Glutamatergic neuron (in vitro differentiated cells): ENCODE results near the gene CAMK1D. TPM values are rescaled to one million over a fixed set of nuclear protein-coding genes. Genes with fewer than 3 reads are reported as not detected.
"Not testable (repeated sequence)": the region's sequence is repeated elsewhere in the genome, so short reads cannot be mapped to it uniquely, and the experiment has no call there.

Source experiments
- DNase-seq: peaks from one replicate; pipeline ENCODE4 v3.0.0; 2022
- H3K27ac Mint-ChIP-seq: one replicate; pipeline ENCODE4 v1.8.0; 2020; ENCODE audit warnings: mild to moderate bottlenecking, mixed read lengths, inconsistent platforms; ENCODE audit not compliant: unreplicated experiment
- H3K27me3 Mint-ChIP-seq: one replicate; pipeline ENCODE4 v1.8.0; 2020; ENCODE audit warnings: mild to moderate bottlenecking, moderate library complexity, mixed read lengths, inconsistent platforms; ENCODE audit not compliant: unreplicated experiment
- H3K36me3 Mint-ChIP-seq: one replicate; pipeline ENCODE4 v1.8.0; 2020; ENCODE audit warnings: mild to moderate bottlenecking, mixed read lengths, inconsistent platforms; ENCODE audit not compliant: unreplicated experiment
- H3K4me1 Mint-ChIP-seq: one replicate; pipeline ENCODE4 v1.8.0; 2020; ENCODE audit warnings: mild to moderate bottlenecking, low read depth, mixed read lengths, inconsistent platforms; ENCODE audit not compliant: unreplicated experiment
- H3K4me3 Mint-ChIP-seq: one replicate; pipeline ENCODE4 v1.8.0; 2020; ENCODE audit warnings: mild to moderate bottlenecking, mixed read lengths, inconsistent platforms; ENCODE audit not compliant: unreplicated experiment
- H3K9me3 Mint-ChIP-seq: one replicate; pipeline ENCODE4 v1.8.0; 2020; ENCODE audit warnings: mild to moderate bottlenecking, moderate library complexity, mixed read lengths, inconsistent platforms; ENCODE audit not compliant: unreplicated experiment
- CTCF ChIP-seq: fragments of 200-600 bp; sonication (generic); IDR thresholded peaks from one replicate; pipeline ENCODE4 v1.5.0; 2021; ENCODE audit not compliant: partially characterized antibody, unreplicated experiment
- total RNA-seq: library from RNA; stranded (reverse); fragmentation: NEBNext Ultra II Directional; extraction: Animal tissue kit (Norgen Biotek cat#: 25700); gene quantifications from one replicate; pipeline ENCODE4 v1.2.1, GENCODE V29; 2021; ENCODE audit not compliant: unreplicated experiment

The CAMK1D gene
- total RNA-seq, 1 donor from 2014 or later, result 29.8 TPM

DNA sequence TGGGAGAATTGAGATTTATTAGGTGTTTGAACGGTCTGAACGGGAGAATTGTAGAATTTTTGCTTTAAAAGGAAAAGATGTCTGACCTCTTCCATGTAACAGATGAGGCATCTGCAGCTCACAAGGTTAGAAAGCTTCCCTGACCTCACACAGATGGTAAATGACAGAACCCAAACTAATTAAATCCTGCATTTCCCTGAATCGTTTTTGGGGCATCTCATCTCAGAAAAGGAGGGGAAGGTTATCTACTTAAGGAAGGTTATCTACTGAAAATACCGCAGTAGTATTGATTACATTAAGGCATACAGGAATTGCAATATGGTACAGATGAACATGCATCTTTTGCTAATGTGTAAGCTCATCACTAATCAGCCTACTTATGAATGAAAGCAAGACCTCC is 373.9 kb downstream of the CAMK1D start:
- H3K4me3 Mint-ChIP-seq, result peak overlapping the region; percentile 31
- peak overlapping the region; percentile 89 for H3K27ac Mint-ChIP-seq
- H3K9me3 Mint-ChIP-seq, result peaks cover 9% of the 10 kb centered on the region
- DNase-seq, result no peak
- TF ChIP-seq CTCF, result no peak
- no peaks in the 10 kb centered on the region for H3K36me3 Mint-ChIP-seq
- peaks cover 8% of the 10 kb centered on the region for H3K27me3 Mint-ChIP-seq
- peaks cover 24% of the 10 kb centered on the region for H3K4me1 Mint-ChIP-seq

DNA sequence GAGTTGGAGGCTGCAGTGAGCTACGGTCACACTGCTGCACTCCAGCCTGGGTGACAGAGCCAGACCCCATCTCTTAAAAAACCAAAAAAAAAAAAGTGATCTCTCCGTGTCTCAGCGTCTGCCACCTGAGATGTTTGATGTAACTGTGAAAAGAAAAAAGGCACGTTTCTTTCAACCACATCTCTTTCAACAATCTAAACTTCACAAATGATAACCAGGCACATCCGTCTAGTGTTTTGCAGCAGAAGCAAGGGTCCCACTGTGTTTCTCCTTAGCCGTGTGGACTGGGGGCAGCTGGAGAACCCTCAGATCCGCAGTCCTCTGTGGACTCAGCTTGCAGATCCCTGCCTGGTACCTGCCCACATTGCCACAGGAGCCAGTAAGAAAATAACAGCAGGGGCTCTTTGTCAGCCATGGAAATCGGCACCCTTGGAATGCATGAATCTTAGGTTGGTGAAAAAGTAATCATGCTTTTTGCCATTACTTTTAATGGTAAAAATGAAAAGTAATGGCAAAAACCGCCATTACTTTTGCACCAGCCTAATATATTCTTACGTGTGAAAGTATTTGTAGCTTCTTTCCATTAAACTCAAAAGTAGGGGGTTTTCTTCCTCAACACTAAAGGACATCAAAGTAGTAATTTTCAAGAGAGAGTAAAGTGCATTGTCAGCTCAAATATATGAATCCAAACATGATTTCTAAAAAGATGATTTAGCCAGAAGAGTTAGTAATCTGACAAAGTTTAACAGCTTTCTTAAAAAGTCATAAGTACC is 375.6 kb downstream of the CAMK1D start:
- no peak for DNase-seq
- H3K27me3 Mint-ChIP-seq, result peaks cover 6% of the 10 kb centered on the region
- H3K9me3 Mint-ChIP-seq, result peaks cover 10% of the 10 kb centered on the region
- no peak for TF ChIP-seq CTCF
- peaks cover 31% of the 10 kb centered on the region for H3K4me1 Mint-ChIP-seq
- no peak overlapping the region for H3K27ac Mint-ChIP-seq
- no peaks in the 10 kb centered on the region for H3K36me3 Mint-ChIP-seq
- H3K4me3 Mint-ChIP-seq, result no peak overlapping the region

DNA sequence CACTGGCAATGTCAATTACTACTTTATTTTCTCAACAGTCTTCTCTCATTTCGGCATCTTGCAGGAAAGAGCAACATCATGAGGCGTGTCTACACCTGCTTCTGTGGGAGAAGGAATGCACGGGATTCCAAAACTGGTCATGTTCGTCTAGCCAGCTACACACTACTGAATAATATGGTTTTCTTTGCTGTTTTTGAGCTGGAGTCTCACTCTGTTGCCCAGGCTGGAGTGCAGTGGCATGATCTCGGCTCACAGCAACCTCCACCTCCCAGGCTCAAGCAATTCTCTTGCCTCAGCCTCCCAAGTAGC is 376.2 kb downstream of the CAMK1D start:
- H3K4me3 Mint-ChIP-seq, H3K36me3 Mint-ChIP-seq, H3K27ac Mint-ChIP-seq, H3K9me3 Mint-ChIP-seq, DNase-seq, H3K27me3 Mint-ChIP-seq: not testable (repeated sequence)
- peaks cover 31% of the 10 kb centered on the region for H3K4me1 Mint-ChIP-seq

DNA sequence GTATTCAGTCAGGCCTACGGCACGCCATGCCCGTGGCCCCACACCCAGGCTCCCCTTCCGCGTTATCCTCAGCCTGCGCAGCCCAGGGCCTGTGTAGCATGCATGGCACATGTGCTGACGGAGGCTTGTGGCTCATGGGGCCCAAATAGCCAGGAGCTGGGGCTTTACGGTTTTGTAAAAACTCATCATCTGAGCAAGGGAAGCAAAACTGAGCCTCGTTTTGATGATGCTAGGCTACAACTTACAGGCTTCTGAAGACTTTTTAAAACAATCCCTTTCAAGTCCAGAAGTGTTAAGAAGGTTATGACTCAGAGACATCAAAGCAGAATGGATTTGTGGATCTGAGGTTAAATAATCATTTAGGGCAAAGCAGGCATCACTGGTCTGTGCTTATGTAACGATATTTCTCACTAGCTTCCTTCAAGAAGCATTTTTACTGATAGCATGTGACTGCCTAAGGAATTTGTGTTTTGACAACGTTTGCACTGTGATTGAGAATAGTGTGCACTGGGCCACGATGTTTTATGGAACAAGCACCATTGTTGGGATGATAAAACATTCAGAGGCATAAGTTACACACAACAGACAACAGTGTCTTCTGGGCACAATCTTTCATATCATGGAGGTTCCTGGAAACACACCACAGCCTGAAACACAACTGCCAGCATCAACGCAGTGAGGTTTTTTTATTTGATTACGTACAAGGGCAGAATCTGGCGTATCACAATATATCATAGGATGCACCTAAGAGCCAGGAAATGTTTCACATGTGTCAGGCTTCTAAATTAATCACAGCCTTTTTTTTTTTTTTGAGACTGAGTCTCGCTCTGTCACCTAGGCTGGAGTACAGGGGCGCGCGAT is 377.9 kb downstream of the CAMK1D start:
- no peak for TF ChIP-seq CTCF
- no peak overlapping the region for H3K4me3 Mint-ChIP-seq
- no peaks in the 10 kb centered on the region for H3K36me3 Mint-ChIP-seq
- H3K27ac Mint-ChIP-seq, result no peak overlapping the region
- no peak for DNase-seq
- H3K27me3 Mint-ChIP-seq, result peaks cover 6% of the 10 kb centered on the region
- H3K4me1 Mint-ChIP-seq, result peaks cover 28% of the 10 kb centered on the region
- H3K9me3 Mint-ChIP-seq, result peaks cover 10% of the 10 kb centered on the region

DNA sequence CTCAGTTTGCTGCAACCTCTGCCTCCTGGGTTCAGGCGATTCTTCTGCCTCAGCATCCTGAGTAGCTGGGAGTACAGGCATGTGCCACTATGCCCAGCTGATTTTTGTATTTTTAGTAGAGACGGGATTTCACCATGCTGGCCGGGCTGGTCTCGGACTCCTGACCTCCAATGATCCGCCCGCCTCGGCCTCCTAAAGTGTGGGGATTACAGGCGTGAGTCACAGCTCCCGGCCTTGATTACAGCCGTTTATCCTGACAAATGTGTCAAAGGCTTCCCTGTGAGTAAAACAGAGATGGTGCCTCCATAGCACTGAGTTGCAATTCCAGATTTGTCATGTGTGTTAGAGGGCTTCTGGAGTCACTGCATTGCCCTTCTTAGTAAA is 378.5 kb downstream of the CAMK1D start:
- H3K27me3 Mint-ChIP-seq, result peaks cover 4% of the 10 kb centered on the region
- no peaks in the 10 kb centered on the region for H3K36me3 Mint-ChIP-seq
- TF ChIP-seq CTCF, result no peak
- peaks cover 7% of the 10 kb centered on the region for H3K9me3 Mint-ChIP-seq
- DNase-seq, result no peak
- H3K4me3 Mint-ChIP-seq, result no peak overlapping the region
- H3K4me1 Mint-ChIP-seq, result peaks cover 23% of the 10 kb centered on the region
- no peak overlapping the region for H3K27ac Mint-ChIP-seq
